ENCODE results near the gene DMD.
"Not testable (repeated sequence)": the region's sequence is repeated elsewhere in the genome, so short reads cannot be mapped to it uniquely, and the experiment has no call there.

The DMD gene

DNA sequence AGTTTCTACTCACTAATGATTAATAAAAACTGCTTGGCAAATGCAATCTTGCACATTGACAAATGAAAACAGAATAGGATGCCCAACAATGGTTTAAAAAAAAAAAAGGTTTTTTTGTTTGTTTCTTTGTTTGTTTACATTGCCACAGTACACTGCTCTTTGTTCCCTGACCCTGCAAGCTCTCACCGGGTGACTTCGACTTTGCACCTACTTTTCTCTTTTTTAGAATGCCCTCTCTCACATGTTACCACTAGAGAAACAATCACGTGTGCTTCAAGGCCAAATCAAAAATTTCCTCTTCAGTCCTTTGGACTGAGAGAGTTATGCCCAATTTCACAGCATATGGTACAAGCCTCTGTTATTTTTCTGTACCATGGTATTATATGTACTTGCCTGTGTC lies 101.5 kb downstream of the DMD start:
- Histone ChIP-seq H3K27me3 (ENCODE audit: control insufficient read depth in 1 of 2, insufficient read depth in 2 of 2, low read length in 2 of 2) (no peaks in the 10 kb centered on the region), H3K27ac (ENCODE audit: low read length) (no peak overlapping the region), H3K4me3 (ENCODE audit: low read length in 2 of 2) (no peak overlapping the region), H3K36me3 (ENCODE audit: control insufficient read depth in 2 of 2, insufficient read depth in 2 of 2, low read length in 2 of 2) (no peaks in the 10 kb centered on the region), H3K4me1 (ENCODE audit: control insufficient read depth, insufficient read depth, low read length) (no peaks in the 10 kb centered on the region), H3K9me3 (ENCODE audit: control insufficient read depth in 2 of 2, low read length in 2 of 2) (no peaks in the 10 kb centered on the region), H3K9ac (ENCODE audit: low read length in 2 of 2) (no peak overlapping the region)

GRCh38 chrX:33106737-33107136 lies 104.6 kb downstream of the DMD start:
- Histone ChIP-seq H3K9ac (ENCODE audit: low read length in 2 of 2) (no peak overlapping the region), H3K9me3 (ENCODE audit: control insufficient read depth in 2 of 2, low read length in 2 of 2) (no peaks in the 10 kb centered on the region), H3K36me3 (ENCODE audit: control insufficient read depth in 2 of 2, insufficient read depth in 2 of 2, low read length in 2 of 2) (no peaks in the 10 kb centered on the region), H3K27ac (ENCODE audit: low read length) (no peak overlapping the region), H3K4me1 (ENCODE audit: control insufficient read depth, insufficient read depth, low read length) (no peaks in the 10 kb centered on the region), H3K4me3 (ENCODE audit: low read length in 2 of 2) (no peak overlapping the region), H3K27me3 (ENCODE audit: control insufficient read depth in 1 of 2, insufficient read depth in 2 of 2, low read length in 2 of 2) (no peaks in the 10 kb centered on the region)

DNA sequence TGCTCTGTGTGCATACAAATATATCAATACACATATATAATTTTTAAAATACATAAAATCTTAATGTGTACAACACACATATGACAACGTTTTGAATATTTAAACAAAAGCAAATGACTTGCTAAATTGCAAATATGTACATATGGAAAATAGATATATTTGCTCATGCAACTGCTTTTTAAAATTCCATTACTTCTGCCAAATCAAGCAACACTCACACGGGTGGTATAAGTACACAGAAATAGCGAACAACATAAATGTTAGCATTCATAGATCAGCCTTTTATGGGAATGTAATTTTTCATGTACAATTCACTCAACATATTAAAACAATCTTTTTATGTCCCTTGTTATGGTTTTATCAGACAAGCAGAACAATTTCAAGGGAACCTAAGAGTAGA lies 116.3 kb downstream of the DMD start:
- no peaks in the 10 kb centered on the region for H3K36me3 ChIP-seq (ENCODE audit: control insufficient read depth in 2 of 2, insufficient read depth in 2 of 2, low read length in 2 of 2)
- H3K9ac ChIP-seq (ENCODE audit: low read length in 2 of 2) = no peak overlapping the region
- no peak overlapping the region for H3K27ac ChIP-seq (ENCODE audit: low read length)
- H3K4me1 ChIP-seq (ENCODE audit: control insufficient read depth, insufficient read depth, low read length) = no peaks in the 10 kb centered on the region
- H3K9me3 ChIP-seq (ENCODE audit: control insufficient read depth in 2 of 2, low read length in 2 of 2) = no peaks in the 10 kb centered on the region
- no peak overlapping the region for H3K4me3 ChIP-seq (ENCODE audit: low read length in 2 of 2)
- no peaks in the 10 kb centered on the region for H3K27me3 ChIP-seq (ENCODE audit: control insufficient read depth in 1 of 2, insufficient read depth in 2 of 2, low read length in 2 of 2)

GRCh38 chrX:33087411-33087810 lies 123.9 kb downstream of the DMD start:
- no peak overlapping the region for H3K9ac ChIP-seq (ENCODE audit: low read length in 2 of 2)
- no peak overlapping the region for H3K4me3 ChIP-seq (ENCODE audit: low read length in 2 of 2)
- peaks cover 3% of the 10 kb centered on the region for H3K4me1 ChIP-seq (ENCODE audit: control insufficient read depth, insufficient read depth, low read length)
- H3K27me3 ChIP-seq (ENCODE audit: control insufficient read depth in 1 of 2, insufficient read depth in 2 of 2, low read length in 2 of 2) = no peaks in the 10 kb centered on the region
- no peaks in the 10 kb centered on the region for H3K9me3 ChIP-seq (ENCODE audit: control insufficient read depth in 2 of 2, low read length in 2 of 2)
- H3K27ac ChIP-seq (ENCODE audit: low read length) = no peak overlapping the region
- H3K36me3 ChIP-seq (ENCODE audit: control insufficient read depth in 2 of 2, insufficient read depth in 2 of 2, low read length in 2 of 2) = no peaks in the 10 kb centered on the region

GRCh38 chrX:33086886-33087285 lies 124.5 kb downstream of the DMD start:
- peaks cover 3% of the 10 kb centered on the region for H3K4me1 ChIP-seq (ENCODE audit: control insufficient read depth, insufficient read depth, low read length)
- no peak overlapping the region for H3K9ac ChIP-seq (ENCODE audit: low read length in 2 of 2)
- no peaks in the 10 kb centered on the region for H3K27me3 ChIP-seq (ENCODE audit: control insufficient read depth in 1 of 2, insufficient read depth in 2 of 2, low read length in 2 of 2)
- no peak overlapping the region for H3K4me3 ChIP-seq (ENCODE audit: low read length in 2 of 2)
- H3K27ac ChIP-seq (ENCODE audit: low read length) = no peak overlapping the region
- no peaks in the 10 kb centered on the region for H3K36me3 ChIP-seq (ENCODE audit: control insufficient read depth in 2 of 2, insufficient read depth in 2 of 2, low read length in 2 of 2)
- no peaks in the 10 kb centered on the region for H3K9me3 ChIP-seq (ENCODE audit: control insufficient read depth in 2 of 2, low read length in 2 of 2)

DNA sequence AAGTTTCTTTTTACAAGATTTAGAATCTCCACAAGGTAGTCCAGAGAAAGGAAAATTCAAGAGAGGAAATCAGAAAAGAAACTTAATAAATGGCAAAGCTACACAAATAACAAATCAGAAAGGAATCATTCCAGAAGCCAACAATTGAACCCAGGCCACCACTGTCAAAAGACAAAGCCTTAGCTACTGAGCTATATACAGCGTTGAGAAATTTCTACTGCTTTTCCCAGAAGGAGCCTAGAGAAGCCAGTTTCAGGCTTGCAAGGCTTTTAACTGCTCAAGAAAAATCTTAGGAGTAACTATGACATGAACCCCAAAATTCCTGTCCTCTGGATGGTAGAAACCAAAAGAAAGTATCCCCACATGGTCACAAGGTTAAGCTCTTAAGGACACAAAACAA lies 129.0 kb downstream of the DMD start:
- H3K27ac ChIP-seq (ENCODE audit: low read length) = no peak overlapping the region

GRCh38 chrX:33078273-33078672 lies 133.1 kb downstream of the DMD start:
- Histone ChIP-seq H3K9ac (ENCODE audit: low read length in 2 of 2) (no peak overlapping the region), H3K36me3 (ENCODE audit: control insufficient read depth in 2 of 2, insufficient read depth in 2 of 2, low read length in 2 of 2) (peaks cover 0 to 2% of the 10 kb centered on the region in 2 donors), H3K27me3 (ENCODE audit: control insufficient read depth in 1 of 2, insufficient read depth in 2 of 2, low read length in 2 of 2) (no peaks in the 10 kb centered on the region), H3K4me3 (ENCODE audit: low read length in 2 of 2) (no peak overlapping the region), H3K9me3 (ENCODE audit: control insufficient read depth in 2 of 2, low read length in 2 of 2) (no peaks in the 10 kb centered on the region), H3K27ac (ENCODE audit: low read length) (no peak overlapping the region), H3K4me1 (ENCODE audit: control insufficient read depth, insufficient read depth, low read length) (no peaks in the 10 kb centered on the region)

More for the DNA sequence above, 129.0 kb downstream of the DMD start:
- Histone ChIP-seq H3K36me3 (ENCODE audit: control insufficient read depth in 2 of 2, insufficient read depth in 2 of 2, low read length in 2 of 2) (no peaks in the 10 kb centered on the region), H3K4me3 (ENCODE audit: low read length in 2 of 2) (no peak overlapping the region), H3K27me3 (ENCODE audit: control insufficient read depth in 1 of 2, insufficient read depth in 2 of 2, low read length in 2 of 2) (no peaks in the 10 kb centered on the region), H3K9ac (ENCODE audit: low read length in 2 of 2) (no peak overlapping the region), H3K4me1 (ENCODE audit: control insufficient read depth, insufficient read depth, low read length) (peaks cover 3% of the 10 kb centered on the region), H3K9me3 (ENCODE audit: control insufficient read depth in 2 of 2, low read length in 2 of 2) (no peaks in the 10 kb centered on the region)

- H3K9ac ChIP-seq (ENCODE audit: low read length in 2 of 2); H3K4me3 ChIP-seq (ENCODE audit: low read length in 2 of 2); H3K9me3 ChIP-seq (ENCODE audit: control insufficient read depth in 2 of 2, low read length in 2 of 2); H3K4me1 ChIP-seq (ENCODE audit: control insufficient read depth, insufficient read depth, low read length); H3K27ac ChIP-seq (ENCODE audit: low read length); H3K27me3 ChIP-seq (ENCODE audit: control insufficient read depth in 1 of 2, insufficient read depth in 2 of 2, low read length in 2 of 2); H3K36me3 ChIP-seq (ENCODE audit: control insufficient read depth in 2 of 2, insufficient read depth in 2 of 2, low read length in 2 of 2): not testable (repeated sequence)
Observed at GRCh38 chrX:33073660-33074059, 137.7 kb downstream of the DMD start.

- Histone ChIP-seq H3K9me3 (ENCODE audit: control insufficient read depth in 2 of 2, low read length in 2 of 2) (no peaks in the 10 kb centered on the region), H3K27ac (ENCODE audit: low read length) (no peak overlapping the region), H3K9ac (ENCODE audit: low read length in 2 of 2) (no peak overlapping the region), H3K4me1 (ENCODE audit: control insufficient read depth, insufficient read depth, low read length) (no peaks in the 10 kb centered on the region), H3K27me3 (ENCODE audit: control insufficient read depth in 1 of 2, insufficient read depth in 2 of 2, low read length in 2 of 2) (no peaks in the 10 kb centered on the region), H3K4me3 (ENCODE audit: low read length in 2 of 2) (no peak overlapping the region), H3K36me3 (ENCODE audit: control insufficient read depth in 2 of 2, insufficient read depth in 2 of 2, low read length in 2 of 2) (no peaks in the 10 kb centered on the region)
Observed at GRCh38 chrX:33065415-33065814, 145.9 kb downstream of the DMD start.

GRCh38 chrX:33062041-33062440 lies 149.3 kb downstream of the DMD start:
- Histone ChIP-seq H3K36me3 (ENCODE audit: control insufficient read depth in 2 of 2, insufficient read depth in 2 of 2, low read length in 2 of 2) (no peaks in the 10 kb centered on the region), H3K4me1 (ENCODE audit: control insufficient read depth, insufficient read depth, low read length) (no peaks in the 10 kb centered on the region), H3K9me3 (ENCODE audit: control insufficient read depth in 2 of 2, low read length in 2 of 2) (no peaks in the 10 kb centered on the region), H3K27me3 (ENCODE audit: control insufficient read depth in 1 of 2, insufficient read depth in 2 of 2, low read length in 2 of 2) (no peaks in the 10 kb centered on the region), H3K27ac (ENCODE audit: low read length) (no peak overlapping the region), H3K9ac (ENCODE audit: low read length in 2 of 2) (no peak overlapping the region), H3K4me3 (ENCODE audit: low read length in 2 of 2) (no peak overlapping the region)

DNA sequence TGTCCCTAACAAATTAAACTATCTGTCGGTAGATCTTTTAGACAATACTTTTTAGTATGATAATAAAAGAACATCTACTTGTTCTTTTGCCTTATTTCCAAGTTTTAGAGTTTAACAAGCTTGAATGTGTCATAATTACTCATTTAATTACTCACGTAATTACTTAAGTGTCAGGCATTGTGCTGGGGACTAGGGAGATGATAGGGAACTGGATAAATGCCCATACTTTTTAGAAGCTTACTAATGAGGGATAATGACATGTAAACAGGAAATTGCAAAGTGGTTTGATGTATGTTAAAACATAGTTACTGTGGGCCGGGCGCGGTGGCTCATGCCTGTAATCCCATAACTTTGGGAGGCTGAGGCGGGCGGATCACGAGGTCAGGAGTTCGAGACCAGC lies 158.3 kb downstream of the DMD start:
- H3K27ac ChIP-seq (ENCODE audit: low read length) = no peak overlapping the region
- H3K36me3 ChIP-seq (ENCODE audit: control insufficient read depth in 2 of 2, insufficient read depth in 2 of 2, low read length in 2 of 2) = no peaks in the 10 kb centered on the region
- H3K27me3 ChIP-seq (ENCODE audit: control insufficient read depth in 1 of 2, insufficient read depth in 2 of 2, low read length in 2 of 2) = no peaks in the 10 kb centered on the region
- no peak overlapping the region for H3K9ac ChIP-seq (ENCODE audit: low read length in 2 of 2)
- no peaks in the 10 kb centered on the region for H3K9me3 ChIP-seq (ENCODE audit: control insufficient read depth in 2 of 2, low read length in 2 of 2)
- no peaks in the 10 kb centered on the region for H3K4me1 ChIP-seq (ENCODE audit: control insufficient read depth, insufficient read depth, low read length)
- no peak overlapping the region for H3K4me3 ChIP-seq (ENCODE audit: low read length in 2 of 2)

DNA sequence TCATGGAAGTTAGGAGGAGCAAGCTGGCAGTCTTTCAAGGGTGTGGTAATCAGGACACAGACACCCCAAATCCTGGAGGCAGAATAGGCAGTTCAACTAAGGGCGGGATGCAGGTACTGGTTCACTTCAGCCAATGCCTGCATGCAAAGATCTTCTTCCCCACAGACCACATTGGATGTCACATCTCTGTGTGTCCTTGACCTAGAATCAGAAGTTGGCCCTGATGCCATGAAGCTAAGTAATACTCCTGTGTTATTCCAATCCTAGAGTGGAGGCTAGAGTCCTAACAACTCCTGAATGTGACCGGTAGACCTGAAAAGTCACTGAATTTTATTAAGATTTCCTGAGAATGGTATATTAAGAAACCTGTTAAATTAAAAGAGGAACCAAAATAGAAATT lies 165.5 kb downstream of the DMD start:
- Histone ChIP-seq H3K9me3 (ENCODE audit: control insufficient read depth in 2 of 2, low read length in 2 of 2) (no peaks in the 10 kb centered on the region), H3K9ac (ENCODE audit: low read length in 2 of 2) (no peak overlapping the region), H3K4me1 (ENCODE audit: control insufficient read depth, insufficient read depth, low read length) (no peaks in the 10 kb centered on the region), H3K27me3 (ENCODE audit: control insufficient read depth in 1 of 2, insufficient read depth in 2 of 2, low read length in 2 of 2) (no peaks in the 10 kb centered on the region), H3K27ac (ENCODE audit: low read length) (no peak overlapping the region), H3K4me3 (ENCODE audit: low read length in 2 of 2) (no peak overlapping the region), H3K36me3 (ENCODE audit: control insufficient read depth in 2 of 2, insufficient read depth in 2 of 2, low read length in 2 of 2) (no peaks in the 10 kb centered on the region)

All from stomach smooth muscle (tissue), 2 donors.